GM12891 (cell line): Measurements from ENCODE around the gene TMEM273.

Source experiments
- PAX5 ChIP-seq: IDR thresholded peaks from 2 replicates; pipeline ENCODE4 v1.6.1; 2011; ENCODE audit warnings: low read length, moderate library complexity, mild to moderate bottlenecking; ENCODE audit not compliant: insufficient read depth, severe bottlenecking
- POLR2A ChIP-seq: IDR thresholded peaks from 2 replicates; pipeline ENCODE4 v1.6.1; 2011; ENCODE audit warnings: low read depth, low read length, control low read depth
- POLR2AphosphoS5 ChIP-seq: IDR thresholded peaks from 2 replicates; pipeline ENCODE4 v1.6.1; 2011; ENCODE audit warnings: low read depth, low read length, control low read depth
- POU2F2 ChIP-seq: IDR thresholded peaks from 2 replicates; pipeline ENCODE4 v1.6.1; 2011; ENCODE audit warnings: low read depth, mild to moderate bottlenecking, control low read depth, low read length, moderate library complexity
- SPI1 ChIP-seq: IDR thresholded peaks from 2 replicates; pipeline ENCODE4 v1.6.1; 2011; ENCODE audit warnings: low read depth, low read length, control low read depth
- TAF1 ChIP-seq: IDR thresholded peaks from 2 replicates; pipeline ENCODE4 v1.6.1; 2011; ENCODE audit warnings: low read depth, low read length, control low read depth

DNA sequence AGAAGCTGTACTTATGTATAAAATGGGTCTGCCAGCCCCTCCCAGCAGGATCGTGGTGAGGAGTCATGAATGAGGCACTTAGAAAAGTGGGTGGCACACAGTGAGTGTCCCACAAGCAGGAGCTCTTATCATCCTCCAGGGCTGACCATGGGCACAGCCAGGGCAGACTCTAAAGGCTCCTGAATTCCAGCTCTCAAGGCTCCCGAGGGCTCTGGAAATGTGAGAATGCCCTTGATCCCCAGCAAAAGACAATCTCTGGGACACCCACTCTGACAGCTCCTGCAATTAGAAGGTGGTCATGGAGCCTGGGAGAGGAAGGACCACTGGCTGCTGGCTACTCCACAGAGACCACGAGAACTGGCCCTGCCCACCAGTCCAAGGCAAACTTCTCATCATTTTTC is 74.5 kb downstream of the TMEM273 start:
- TF ChIP-seq SPI1, result no peak
- TF ChIP-seq POLR2A, result no peak
- TF ChIP-seq POLR2AphosphoS5, result no peak
- TF ChIP-seq TAF1, result no peak
- no peak for TF ChIP-seq POU2F2
- no peak for TF ChIP-seq PAX5
